Fibroblast of lung (primary cell): ENCODE measurements around the gene SLC37A1. TPM values are rescaled to one million over a fixed set of nuclear protein-coding genes. Genes with fewer than 3 reads are reported as not detected.

ENCODE experiments used
- DNase-seq, 2 donors: peaks; one replicate each; pipeline versions ENCODE4 v3.0.0 to v3.0.0-alpha.2; 2010; ENCODE audit warnings: low read depth in 2 of 2
- H2AFZ ChIP-seq: 2 replicates; pipeline ENCODE4 v1.5.1; 2012; ENCODE audit warnings: low read length, control low read depth, inconsistent platforms
- H3K27ac ChIP-seq: 2 replicates; pipeline ENCODE4 v1.5.1; 2011; ENCODE audit warnings: low read length, control low read depth; ENCODE audit not compliant: insufficient read depth
- H3K27me3 ChIP-seq: 2 replicates; pipeline ENCODE4 v1.5.1; 2011; ENCODE audit warnings: mild to moderate bottlenecking, low read length; ENCODE audit not compliant: control insufficient read depth, insufficient read depth
- H3K36me3 ChIP-seq: 2 replicates; pipeline ENCODE4 v1.5.1; 2011; ENCODE audit warnings: low read length; ENCODE audit not compliant: control insufficient read depth, insufficient read depth
- H3K4me1 ChIP-seq: 2 replicates; pipeline ENCODE4 v1.5.1; 2011; ENCODE audit warnings: low read length; ENCODE audit not compliant: control insufficient read depth, insufficient read depth; ENCODE audit errors: extremely low read depth
- H3K4me2 ChIP-seq: 2 replicates; pipeline ENCODE4 v1.5.1; 2011; ENCODE audit warnings: low read length, control low read depth; ENCODE audit not compliant: insufficient read depth; ENCODE audit errors: extremely low read depth
- H3K4me3 ChIP-seq, 4 experiments: fragments of 200-600 bp in 1 of 4; sonication (generic) in 1 of 4; replicated peaks in 1 of 4; 2 replicates each; pipeline ENCODE4 v1.5.1; 2011 to 2016; ENCODE audit warnings: low read length in 4 of 4, low read depth in 3 of 4, mild to moderate bottlenecking in 3 of 4, control low read depth in 2 of 4, inconsistent platforms in 1 of 4, mixed read lengths in 1 of 4; ENCODE audit not compliant: insufficient read depth in 1 of 4; ENCODE audit errors: control extremely low read depth in 1 of 4
- H3K79me2 ChIP-seq: 2 replicates; pipeline ENCODE4 v1.5.1; 2012; ENCODE audit warnings: mild to moderate bottlenecking, low read length, inconsistent platforms; ENCODE audit not compliant: control insufficient read depth, insufficient read depth
- H3K9ac ChIP-seq: 2 replicates; pipeline ENCODE4 v1.5.1; 2011; ENCODE audit warnings: mild to moderate bottlenecking, low read length, control low read depth; ENCODE audit not compliant: insufficient read depth
- H3K9me3 ChIP-seq: 2 replicates; pipeline ENCODE4 v1.5.1; 2012; ENCODE audit warnings: low read depth, low read length; ENCODE audit not compliant: control insufficient read depth, insufficient read depth
- H4K20me1 ChIP-seq: 2 replicates; pipeline ENCODE4 v1.5.1; 2011; ENCODE audit warnings: low read length; ENCODE audit not compliant: control insufficient read depth, insufficient read depth; ENCODE audit errors: extremely low read depth
- EZH2 ChIP-seq: IDR thresholded peaks from 2 replicates; pipeline ENCODE4 v1.5.1; 2012; ENCODE audit warnings: low read length, control low read depth, mild to moderate bottlenecking; ENCODE audit errors: missing control alignments
- polyA plus RNA-seq, 2 donors: library from polyadenylated mRNA; depleted of rRNA in 1 of 2; stranded (reverse) in 1 of 2; unstranded in 1 of 2; fragments of >200 nt; gene quantifications; 2 replicates each; pipeline ENCODE4 v1.2.1, GENCODE V29; 2011 to 2012; ENCODE audit warnings: missing spikeins in 1 of 2
- total RNA-seq: library from RNA; depleted of rRNA; stranded (reverse); fragments of >200 nt; gene quantifications from 2 replicates; pipeline ENCODE4 v1.2.1, GENCODE V29; 2014
- TF ChIP-seq, protein P1 (sequence below), 2 donors: IDR thresholded peaks in 1 of 2; conservative IDR thresholded peaks in 1 of 2; 1 replicate in 1 of 2; 2 replicates in 1 of 2; pipeline ENCODE4 v1.5.1; 2011 to 2012; ENCODE audit warnings: low read length in 2 of 2, control low read depth in 1 of 2, inconsistent platforms in 1 of 2, low read depth in 1 of 2, mild to moderate bottlenecking in 1 of 2

Gene SLC37A1
- total and polyA plus RNA-seq, 2 donors (not counting 1 experiment from before 2014, with no cell fraction given) = 0.42 to 6.4 TPM

DNA sequence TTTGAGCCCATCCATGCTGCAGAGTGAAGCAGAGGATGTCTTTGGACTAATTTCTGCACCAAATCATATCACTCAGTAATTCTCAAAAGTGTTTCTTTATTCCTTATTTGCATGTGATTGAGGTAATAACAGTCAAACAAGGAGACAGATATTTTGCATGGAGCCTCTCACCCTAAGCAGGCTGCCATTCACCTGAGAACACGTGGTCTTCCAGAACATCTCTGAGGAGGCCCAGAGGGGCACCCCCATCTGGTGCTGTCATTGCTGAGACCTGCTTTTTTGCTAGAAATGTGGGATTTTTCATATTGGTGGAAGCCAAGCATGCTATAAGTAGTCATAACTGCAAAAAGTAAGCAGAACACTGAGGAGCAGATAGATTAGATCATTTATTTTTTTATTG lies 7.7 kb downstream of the SLC37A1 start:
- Histone ChIP-seq H3K4me2 (no peak overlapping the region), H3K4me1 (peaks cover 7% of the 10 kb centered on the region), H3K79me2 (no peaks in the 10 kb centered on the region), H3K9ac (no peak overlapping the region), H3K36me3 (no peaks in the 10 kb centered on the region), H3K27me3 (no peaks in the 10 kb centered on the region), H3K9me3 (no peaks in the 10 kb centered on the region), H4K20me1 (no peaks in the 10 kb centered on the region), H3K4me3 (no peak overlapping the region), H2AFZ (no peak overlapping the region), H3K27ac (no peak overlapping the region)
- TF ChIP-seq EZH2 = no peak
- TF ChIP-seq, protein P1, sequence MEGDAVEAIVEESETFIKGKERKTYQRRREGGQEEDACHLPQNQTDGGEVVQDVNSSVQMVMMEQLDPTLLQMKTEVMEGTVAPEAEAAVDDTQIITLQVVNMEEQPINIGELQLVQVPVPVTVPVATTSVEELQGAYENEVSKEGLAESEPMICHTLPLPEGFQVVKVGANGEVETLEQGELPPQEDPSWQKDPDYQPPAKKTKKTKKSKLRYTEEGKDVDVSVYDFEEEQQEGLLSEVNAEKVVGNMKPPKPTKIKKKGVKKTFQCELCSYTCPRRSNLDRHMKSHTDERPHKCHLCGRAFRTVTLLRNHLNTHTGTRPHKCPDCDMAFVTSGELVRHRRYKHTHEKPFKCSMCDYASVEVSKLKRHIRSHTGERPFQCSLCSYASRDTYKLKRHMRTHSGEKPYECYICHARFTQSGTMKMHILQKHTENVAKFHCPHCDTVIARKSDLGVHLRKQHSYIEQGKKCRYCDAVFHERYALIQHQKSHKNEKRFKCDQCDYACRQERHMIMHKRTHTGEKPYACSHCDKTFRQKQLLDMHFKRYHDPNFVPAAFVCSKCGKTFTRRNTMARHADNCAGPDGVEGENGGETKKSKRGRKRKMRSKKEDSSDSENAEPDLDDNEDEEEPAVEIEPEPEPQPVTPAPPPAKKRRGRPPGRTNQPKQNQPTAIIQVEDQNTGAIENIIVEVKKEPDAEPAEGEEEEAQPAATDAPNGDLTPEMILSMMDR (conservative IDR thresholded peaks at IDR 0.05 in 1 of 2, IDR thresholded peaks at IDR 0.05 in 1 of 2; ENCODE audit: low read depth in 1 of 2, low read length in 2 of 2) = no peak
- DNase-seq = no peak

DNA sequence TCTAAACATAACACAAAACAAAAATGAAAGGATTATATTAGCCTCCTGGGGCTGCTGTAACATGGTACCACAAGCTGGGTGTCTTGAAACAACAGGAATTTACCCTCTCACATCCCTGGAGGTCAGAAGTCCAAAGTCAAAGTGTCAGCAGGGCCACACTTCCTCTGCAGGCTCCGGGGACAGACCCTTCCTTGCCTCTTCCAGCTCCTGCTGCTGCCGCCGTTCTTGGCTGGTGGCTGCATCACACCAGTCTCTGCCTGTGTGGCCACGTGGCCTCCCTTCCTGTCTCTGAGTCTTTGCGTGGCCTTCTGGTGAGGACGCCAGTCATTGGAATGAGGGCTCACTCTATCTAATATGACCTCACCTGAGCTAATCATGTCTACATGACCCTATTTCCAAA lies 8.2 kb downstream of the SLC37A1 start:
- H3K9me3 ChIP-seq = no peaks in the 10 kb centered on the region
- H3K9ac ChIP-seq = no peak overlapping the region
- TF ChIP-seq, protein P1 (conservative IDR thresholded peaks at IDR 0.05 in 1 of 2, IDR thresholded peaks at IDR 0.05 in 1 of 2; ENCODE audit: low read depth in 1 of 2, low read length in 2 of 2) = no peak
- no peak for TF ChIP-seq EZH2
- peaks cover 7% of the 10 kb centered on the region for H3K4me1 ChIP-seq
- H3K4me3 ChIP-seq = no peak overlapping the region
- H3K36me3 ChIP-seq = no peaks in the 10 kb centered on the region
- no peak for DNase-seq
- no peaks in the 10 kb centered on the region for H4K20me1 ChIP-seq
- H3K27me3 ChIP-seq = no peaks in the 10 kb centered on the region
- H2AFZ ChIP-seq = no peak overlapping the region
- no peak overlapping the region for H3K4me2 ChIP-seq
- no peak overlapping the region for H3K27ac ChIP-seq
- H3K79me2 ChIP-seq = no peaks in the 10 kb centered on the region

DNA sequence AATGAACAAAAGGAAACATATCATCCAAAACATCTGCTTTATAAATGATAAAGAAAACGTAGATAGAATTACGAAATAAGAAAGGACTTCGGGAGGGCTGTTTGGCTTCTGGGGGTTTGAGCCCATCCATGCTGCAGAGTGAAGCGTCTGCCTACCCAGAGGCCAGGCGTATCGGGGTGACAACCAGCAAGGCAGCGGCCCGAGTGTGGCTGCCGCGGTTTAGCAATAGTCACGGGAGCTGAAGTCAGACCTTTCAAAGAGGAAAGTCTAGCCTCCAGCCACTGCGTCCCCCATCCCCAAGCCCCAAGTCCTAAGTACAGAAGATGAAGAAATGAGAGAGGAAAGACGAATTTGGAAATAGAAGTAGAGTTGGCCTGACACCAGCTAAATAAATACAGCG lies 8.6 kb downstream of the SLC37A1 start:
- DNase-seq = no peak
- no peak overlapping the region for H3K27ac ChIP-seq
- no peak overlapping the region for H3K4me3 ChIP-seq
- TF ChIP-seq, protein P1 (conservative IDR thresholded peaks at IDR 0.05 in 1 of 2, IDR thresholded peaks at IDR 0.05 in 1 of 2; ENCODE audit: low read depth in 1 of 2, low read length in 2 of 2) = no peak
- TF ChIP-seq EZH2 = no peak
- H3K4me2 ChIP-seq = no peak overlapping the region
- no peaks in the 10 kb centered on the region for H3K9me3 ChIP-seq
- H3K27me3 ChIP-seq = no peaks in the 10 kb centered on the region
- H3K9ac ChIP-seq = no peak overlapping the region
- H2AFZ ChIP-seq = no peak overlapping the region
- no peaks in the 10 kb centered on the region for H3K79me2 ChIP-seq
- H3K36me3 ChIP-seq = no peaks in the 10 kb centered on the region
- H4K20me1 ChIP-seq = no peaks in the 10 kb centered on the region
- peaks cover 7% of the 10 kb centered on the region for H3K4me1 ChIP-seq
